ENCODE data around the gene MYL3.
A peak's percentile ranks its signal among the peaks of the same experiment; 100 is the strongest.
"Not testable (repeated sequence)": the region's sequence is repeated elsewhere in the genome, so short reads cannot be mapped to it uniquely, and the experiment has no call there.

The MYL3 gene

DNA sequence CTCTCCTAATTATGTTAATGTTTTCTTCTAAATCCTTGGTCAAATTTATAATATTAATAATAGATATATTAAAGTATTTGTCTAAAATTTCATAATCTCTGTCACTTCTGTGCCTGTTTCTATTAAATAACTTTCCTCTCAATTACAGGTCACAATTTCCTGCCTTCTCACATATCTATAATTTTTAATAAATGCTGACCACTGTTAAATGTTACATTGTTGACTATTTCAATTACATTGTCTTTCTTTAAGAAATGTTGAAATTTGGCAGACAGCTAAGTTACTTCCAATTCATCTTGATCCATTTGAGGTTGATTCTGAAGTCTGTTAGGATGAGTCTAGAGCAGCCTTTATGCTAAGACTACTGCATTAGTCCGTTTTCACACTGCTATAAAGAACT lies 41.7 kb downstream of the MYL3 start:
- no peak for DNase-seq

DNA sequence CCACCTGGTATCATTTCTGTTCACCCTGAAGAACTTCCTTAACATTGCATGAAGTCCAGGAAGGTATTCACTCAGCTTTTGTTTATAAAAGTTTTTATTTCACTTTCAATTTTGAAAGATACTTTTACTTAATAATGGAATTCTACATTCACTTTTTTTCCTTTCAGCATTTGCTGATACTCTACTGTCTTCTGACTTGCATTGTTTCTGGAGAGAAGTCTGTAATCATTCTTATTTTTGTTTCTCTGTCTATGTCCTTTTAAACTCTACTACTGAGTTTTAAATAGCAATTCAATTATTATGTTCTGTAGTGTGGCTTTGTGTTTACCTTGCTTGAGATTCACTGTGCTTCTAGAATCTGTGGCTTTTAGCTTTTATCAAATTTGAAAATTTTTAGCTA lies 42.4 kb downstream of the MYL3 start:
- DNase-seq = no peak

DNA sequence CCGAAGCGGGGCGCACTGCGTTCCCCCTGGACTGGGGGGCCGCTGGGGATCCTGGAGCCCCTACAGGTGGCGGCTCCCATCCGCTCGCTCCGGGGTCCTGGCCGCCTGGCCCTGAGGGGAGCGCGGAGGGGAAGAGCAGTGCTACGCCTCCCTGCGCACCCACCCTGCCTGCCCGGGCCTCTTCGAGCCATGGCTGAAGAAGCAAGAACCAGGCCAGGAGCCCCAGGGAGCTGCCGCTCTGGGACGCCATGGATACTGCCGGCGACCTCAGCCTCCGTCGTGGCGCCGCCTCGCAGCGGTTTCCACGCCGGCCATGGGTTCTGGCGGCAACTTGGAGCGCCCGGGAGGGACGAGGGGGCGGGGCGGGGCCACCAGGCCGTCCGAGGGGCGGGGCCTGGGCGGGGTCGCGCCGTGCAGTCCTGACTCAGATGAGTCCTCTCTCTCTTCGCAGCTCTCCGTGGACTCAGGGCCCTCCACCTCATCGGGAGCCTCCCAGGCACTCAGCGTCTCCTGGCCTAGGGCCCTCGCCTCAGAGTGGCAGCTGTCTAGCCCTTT lies 50.9 kb downstream of the MYL3 start:
- DNase-seq = peak; percentile 51

DNA sequence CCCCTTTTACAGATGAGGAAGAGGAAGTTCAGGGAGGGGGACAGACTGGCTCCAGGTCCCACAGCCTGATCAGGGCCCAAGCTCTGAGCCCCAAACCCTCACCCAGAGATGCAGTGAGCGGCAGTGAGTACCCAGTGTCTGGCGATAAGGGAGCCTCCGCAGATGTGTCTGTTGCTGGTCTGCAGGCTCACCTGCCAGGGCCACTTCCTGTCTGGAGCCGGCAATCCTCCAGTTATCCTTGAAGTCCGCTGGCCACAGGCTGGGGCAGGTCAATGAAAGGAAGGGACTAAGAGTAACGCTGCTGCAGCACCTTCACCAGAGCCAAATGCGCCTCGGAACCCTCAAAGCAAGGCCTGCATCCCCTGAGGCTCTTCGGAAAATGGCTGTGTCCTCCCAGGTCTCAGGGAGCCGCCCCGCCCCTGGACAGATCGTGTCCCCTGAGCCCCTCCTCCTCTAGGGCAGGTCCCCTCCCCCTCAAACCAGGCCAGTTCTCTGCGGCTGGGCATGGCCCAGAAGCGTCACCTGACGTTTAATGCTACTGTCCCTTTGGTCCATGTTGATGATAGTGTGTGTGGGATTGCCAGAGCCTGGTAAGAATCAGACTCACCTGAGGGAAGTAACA lies 51.5 kb downstream of the MYL3 start:
- peak; percentile 51 for DNase-seq

DNA sequence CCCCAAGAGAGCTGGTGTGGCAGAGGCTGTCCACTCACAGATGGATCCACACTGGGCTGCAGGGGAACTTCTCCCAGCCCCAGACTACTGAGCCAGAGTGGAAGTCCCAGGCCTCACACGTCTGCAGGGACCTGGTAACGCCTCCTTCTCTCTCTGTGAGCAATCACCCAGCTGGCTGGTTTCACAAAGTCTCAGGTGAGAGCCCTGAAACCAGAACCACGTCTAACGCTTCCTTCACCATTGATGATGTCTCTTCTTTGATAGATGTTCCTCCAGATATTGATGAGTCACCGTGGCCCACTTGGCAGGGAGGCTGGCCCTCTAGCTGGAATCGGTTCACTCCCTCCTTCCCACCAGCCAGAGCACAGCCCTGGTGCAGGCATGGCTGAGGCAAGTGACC lies 54.5 kb downstream of the MYL3 start:
- DNase-seq = not testable (repeated sequence)

Measured in NCI-H774 (cell line).